HCT116 (cell line): ENCODE results near the gene ASAP3. TPM values are rescaled to one million over a fixed set of nuclear protein-coding genes. Genes with fewer than 3 reads are reported as not detected.

Experiments used
- ATAC-seq: fragments of 200-7000 bp; cut with Tn5 transposase; 2 replicates; pipeline ENCODE4 v1.9.1; 2020; ENCODE audit warnings: mild to moderate bottlenecking, moderate library complexity
- BruUV-seq: library from RNA; stranded (reverse); fragments of 400-500 nt; replicated peaks from 2 replicates; lab custom pipeline; 2021; lab: Mats Ljungman, UMichigan
- CTCF ChIA-PET: fragments of 300-600 bp; sonication (Branson Sonifier 250); formaldehyde crosslinking; loops from one replicate; lab custom pipeline; 2021; ENCODE audit warnings: antibody characterized with exemption; lab: Charles Lee
- POLR2A ChIA-PET: fragments of 300-600, 350-600 bp; sonication (Branson Sonifier 250); formaldehyde crosslinking; loops from one replicate; lab custom pipeline; 2021; ENCODE audit warnings: antibody characterized with exemption; lab: Charles Lee
- RAD21 ChIA-PET, 2 experiments: fragments of 300-600 bp; sonication (Branson Sonifier 250); formaldehyde crosslinking; loops; one replicate each; lab custom pipeline; 2023; ENCODE audit warnings: low total read pairs in 2 of 2; ENCODE audit not compliant: uncharacterized antibody in 2 of 2, unreplicated experiment in 2 of 2, low non-redundant PET in 1 of 2; lab: Charles Lee
- DNase-seq: peaks from one replicate; pipeline ENCODE4 v3.0.0-alpha.2; 2010; ENCODE audit warnings: low read depth, low spot score
- H2AFZ ChIP-seq: fragments of 200-600 bp; shearing (Covaris generic), sonication (generic); 2 replicates; pipeline ENCODE4 v1.6.1; 2017; ENCODE audit warnings: low read depth, mixed run types, mixed read lengths, antibody characterized with exemption, low read length; ENCODE audit not compliant: poor library complexity, severe bottlenecking
- H3K27ac ChIP-seq: 2 replicates; pipeline ENCODE4 v1.5.1; 2012; ENCODE audit warnings: low read depth, low read length
- H3K27me3 ChIP-seq: fragments of 200-600 bp; sonication (generic); 2 replicates; pipeline ENCODE4 v1.6.1; 2016; ENCODE audit warnings: mixed run types, low read length, mixed read lengths; ENCODE audit not compliant: insufficient read depth
- H3K36me3 ChIP-seq, 2 experiments: fragments of 200-500 bp in 1 of 2; fragments of 200-600 bp in 1 of 2; sonication (Bioruptor generic) in 1 of 2; sonication (generic) in 1 of 2; 2 replicates each; pipeline versions ENCODE4 v1.5.1 to v1.6.1; 2014 to 2016; ENCODE audit warnings: low read length in 2 of 2, inconsistent platforms in 1 of 2, mixed read lengths in 1 of 2, mixed run types in 1 of 2; ENCODE audit not compliant: insufficient read depth in 2 of 2, control insufficient read depth in 1 of 2
- H3K4me1 ChIP-seq, 2 experiments: fragments of 200-600 bp in 1 of 2; sonication (generic) in 1 of 2; 2 replicates each; pipeline versions ENCODE4 v1.5.1 to v1.6.1; 2012 to 2017; ENCODE audit warnings: low read length in 2 of 2, inconsistent platforms in 1 of 2, mild to moderate bottlenecking in 1 of 2, mixed read lengths in 1 of 2, mixed run types in 1 of 2, moderate library complexity in 1 of 2; ENCODE audit not compliant: insufficient read depth in 2 of 2, control insufficient read depth in 1 of 2
- H3K4me2 ChIP-seq: fragments of 200-600 bp; sonication (generic); 2 replicates; pipeline ENCODE4 v1.6.1; 2017; ENCODE audit warnings: mixed run types, low read length, mixed read lengths
- H3K4me3 ChIP-seq, 2 experiments: fragments of 200-600 bp in 1 of 2; sonication (generic) in 1 of 2; replicated peaks in 1 of 2; 2 replicates each; pipeline ENCODE4 v1.5.1; 2011 to 2016; ENCODE audit warnings: low read length in 2 of 2, control low read depth in 1 of 2, low read depth in 1 of 2, mild to moderate bottlenecking in 1 of 2, mixed read lengths in 1 of 2, mixed run types in 1 of 2
- H3K79me2 ChIP-seq: fragments of 200-600 bp; sonication (generic); 2 replicates; pipeline ENCODE4 v1.6.1; 2017; ENCODE audit warnings: mild to moderate bottlenecking, mixed run types, low read length, moderate library complexity, mixed read lengths; ENCODE audit not compliant: insufficient read depth
- H3K9ac ChIP-seq: fragments of 200-600 bp; sonication (generic); 2 replicates; pipeline ENCODE4 v1.6.1; 2016; ENCODE audit warnings: low read length, mixed read lengths
- H3K9me2 ChIP-seq: fragments of 200-600 bp; sonication (generic), shearing (Covaris generic); 2 replicates; pipeline ENCODE4 v1.6.1; 2017; ENCODE audit warnings: mixed run types, mild to moderate bottlenecking, moderate library complexity; ENCODE audit not compliant: insufficient read depth
- H3K9me3 ChIP-seq, 2 experiments: fragments of 200-500 bp in 1 of 2; fragments of 200-600 bp in 1 of 2; sonication (Bioruptor generic) in 1 of 2; sonication (generic) in 1 of 2; 2 replicates each; pipeline ENCODE4 v1.6.1; 2014 to 2017; ENCODE audit warnings: low read length in 2 of 2, mixed read lengths in 2 of 2, inconsistent platforms in 1 of 2, low read depth in 1 of 2, mild to moderate bottlenecking in 1 of 2, mixed run types in 1 of 2, moderate library complexity in 1 of 2; ENCODE audit not compliant: control insufficient read depth in 1 of 2, insufficient read depth in 1 of 2
- H4K20me1 ChIP-seq: fragments of 200-600 bp; sonication (generic), shearing (Covaris generic); 2 replicates; pipeline ENCODE4 v1.6.1; 2017; ENCODE audit warnings: mixed run types, mild to moderate bottlenecking, moderate library complexity; ENCODE audit not compliant: insufficient read depth
- CBX3 ChIP-seq: IDR thresholded peaks from 2 replicates; pipeline ENCODE4 v1.6.1; 2012; ENCODE audit warnings: low read depth
- CEBPB ChIP-seq: IDR thresholded peaks from 2 replicates; pipeline ENCODE4 v1.6.1; 2012; ENCODE audit warnings: low read depth
- EZH2phosphoT487 ChIP-seq: fragments of 200-600 bp; IDR thresholded peaks from 2 replicates; pipeline ENCODE4 v1.6.1; 2018; ENCODE audit warnings: antibody characterized with exemption, borderline replicate concordance
- RAD21 ChIP-seq: IDR thresholded peaks from 2 replicates; pipeline ENCODE4 v1.6.1; 2012; ENCODE audit warnings: low read depth, mild to moderate bottlenecking
- REST ChIP-seq: IDR thresholded peaks from 2 replicates; pipeline ENCODE4 v1.6.1; 2012; ENCODE audit warnings: low read depth
- TCF7L2 ChIP-seq: IDR thresholded peaks from 2 replicates; pipeline ENCODE4 v1.7.0; 2011; ENCODE audit warnings: borderline replicate concordance, inconsistent platforms; ENCODE audit not compliant: insufficient read depth, insufficient read length; ENCODE audit errors: extremely low read depth
- intact Hi-C: fragments of 100-400 bp; cut with micrococcal nuclease; formaldehyde crosslinking; loops from 2 replicates; pipeline ENCODE4 v1.10.0; 2022
- total RNA-seq: library from RNA; stranded (reverse); gene quantifications from one replicate; pipeline ENCODE4 v1.2.1, GENCODE V29; 2021; ENCODE audit not compliant: unreplicated experiment
- TF ChIP-seq, protein P1 (sequence below): IDR thresholded peaks from 2 replicates; pipeline ENCODE4 v1.6.1; 2012
- TF ChIP-seq, protein P2 (sequence below): IDR thresholded peaks from 2 replicates; pipeline ENCODE4 v1.6.1; 2011; ENCODE audit warnings: mild to moderate bottlenecking, low read length, moderate library complexity; ENCODE audit not compliant: insufficient replicate concordance; ENCODE audit errors: extremely low read depth

The ASAP3 gene
- total RNA-seq, 1 experiment from 2014 or later, result 19.7 TPM

DNA sequence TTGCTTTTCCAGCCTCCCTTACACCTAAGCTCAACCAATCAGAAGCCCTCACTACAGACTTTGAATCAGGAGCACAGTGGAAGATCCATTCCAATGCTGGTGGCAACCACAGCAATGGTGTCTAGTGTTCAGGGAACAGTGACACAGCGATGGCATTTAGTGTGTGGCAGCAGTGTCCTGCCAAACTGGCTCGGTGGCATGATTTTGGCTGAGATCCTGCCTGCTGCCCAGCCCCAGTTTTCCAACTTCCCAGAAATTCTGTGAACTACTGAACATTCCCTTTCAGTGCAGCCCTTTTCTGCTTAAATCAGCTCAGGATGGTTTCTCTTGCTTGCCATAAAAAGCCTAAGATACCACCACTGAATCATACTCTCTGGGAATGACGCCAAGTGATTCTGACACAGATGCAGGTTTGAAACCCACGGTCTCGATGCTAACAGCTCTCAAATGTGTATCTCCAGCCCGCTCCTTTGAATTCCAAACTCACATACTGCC, 8.8 kb downstream of the ASAP3 start:
- H3K36me3 ChIP-seq, result no peaks in the 10 kb centered on the region
- H3K4me3 ChIP-seq, result no peak overlapping the region
- H4K20me1 ChIP-seq, result no peaks in the 10 kb centered on the region
- H3K27ac ChIP-seq, result no peak overlapping the region
- no peaks in the 10 kb centered on the region for H3K9me3 ChIP-seq
- H2AFZ ChIP-seq, result no peak overlapping the region
- no TSS peak for BruUV-seq
- DNase-seq (no peak), ATAC-seq (no peak; the same call in 1 of the 2 replicates)
- H3K4me1 ChIP-seq, result peaks cover 20 to 29% of the 10 kb centered on the region in 2 experiments
- no peaks in the 10 kb centered on the region for H3K27me3 ChIP-seq
- H3K79me2 ChIP-seq, result no peaks in the 10 kb centered on the region
- no peaks in the 10 kb centered on the region for H3K9me2 ChIP-seq
- TF ChIP-seq, protein P1, sequence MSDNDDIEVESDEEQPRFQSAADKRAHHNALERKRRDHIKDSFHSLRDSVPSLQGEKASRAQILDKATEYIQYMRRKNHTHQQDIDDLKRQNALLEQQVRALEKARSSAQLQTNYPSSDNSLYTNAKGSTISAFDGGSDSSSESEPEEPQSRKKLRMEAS, result no peak
- TF ChIP-seq CBX3 (no peak), RAD21 (no peak), TCF7L2 (no peak), EZH2phosphoT487 (no peak), REST (no peak), CEBPB (no peak)
- TF ChIP-seq, protein P2, sequence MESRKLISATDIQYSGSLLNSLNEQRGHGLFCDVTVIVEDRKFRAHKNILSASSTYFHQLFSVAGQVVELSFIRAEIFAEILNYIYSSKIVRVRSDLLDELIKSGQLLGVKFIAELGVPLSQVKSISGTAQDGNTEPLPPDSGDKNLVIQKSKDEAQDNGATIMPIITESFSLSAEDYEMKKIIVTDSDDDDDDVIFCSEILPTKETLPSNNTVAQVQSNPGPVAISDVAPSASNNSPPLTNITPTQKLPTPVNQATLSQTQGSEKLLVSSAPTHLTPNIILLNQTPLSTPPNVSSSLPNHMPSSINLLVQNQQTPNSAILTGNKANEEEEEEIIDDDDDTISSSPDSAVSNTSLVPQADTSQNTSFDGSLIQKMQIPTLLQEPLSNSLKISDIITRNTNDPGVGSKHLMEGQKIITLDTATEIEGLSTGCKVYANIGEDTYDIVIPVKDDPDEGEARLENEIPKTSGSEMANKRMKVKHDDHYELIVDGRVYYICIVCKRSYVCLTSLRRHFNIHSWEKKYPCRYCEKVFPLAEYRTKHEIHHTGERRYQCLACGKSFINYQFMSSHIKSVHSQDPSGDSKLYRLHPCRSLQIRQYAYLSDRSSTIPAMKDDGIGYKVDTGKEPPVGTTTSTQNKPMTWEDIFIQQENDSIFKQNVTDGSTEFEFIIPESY, result no peak
- 0 out of 2 replicates have a peak overlapping the region, but pooled peaks have one; percentile 1 for H3K4me2 ChIP-seq
- POLR2A ChIA-PET, result no interaction called here
- RAD21 ChIA-PET, result no interaction called here
- H3K9ac ChIP-seq, result no peak overlapping the region
- intact Hi-C loops, result no loop called here
- CTCF ChIA-PET, result interaction anchor here (1.4 kb wide), 1 partner anchor 9 kb away, joined by 3 read pairs; the partner anchor contains the start of gene ASAP3
